B cell (primary cell): ENCODE results near the gene LRRC15. TPM values are rescaled to one million over a fixed set of nuclear protein-coding genes. Genes with fewer than 3 reads are reported as not detected.

Source experiments
- ATAC-seq: fragments of 200-7000 bp; cut with Tn5 transposase; one replicate; pipeline ENCODE4 v1.10.0; 2021; ENCODE audit warnings: low read depth, mild to moderate bottlenecking, moderate number of reproducible peaks, moderate library complexity
- CTCF ChIA-PET: fragments of 350-600 bp; sonication (Branson Sonifier 250); formaldehyde crosslinking; loops from one replicate; lab custom pipeline; 2021; ENCODE audit warnings: antibody characterized with exemption, inconsistent platforms; lab: Charles Lee
- POLR2A ChIA-PET: fragments of 350-600 bp; sonication (Branson Sonifier 250); formaldehyde crosslinking; loops from one replicate; lab custom pipeline; 2021; ENCODE audit warnings: antibody characterized with exemption; lab: Charles Lee
- DNase-seq: peaks from one replicate; pipeline ENCODE4 v3.0.0; 2013
- H2AFZ ChIP-seq: 2 replicates; pipeline ENCODE4 v1.6.1; 2012; ENCODE audit warnings: mild to moderate bottlenecking, low read depth, low read length; ENCODE audit not compliant: insufficient read depth, poor library complexity, severe bottlenecking
- H3K27ac ChIP-seq, 2 donors: 1 replicate in 1 of 2; 2 replicates in 1 of 2; pipeline ENCODE4 v1.5.1; 2012 to 2013; ENCODE audit warnings: low read length in 2 of 2, mild to moderate bottlenecking in 2 of 2, moderate library complexity in 1 of 2
- H3K27me3 ChIP-seq, 4 experiments: fragments of 200-600 bp in 1 of 4; sonication (generic) in 1 of 4; replicated peaks in 1 of 4; 1 replicate in 2 of 4; 2 replicates in 2 of 4; pipeline versions ENCODE4 v1.6.1 to v1.7.0; 2013 to 2016; ENCODE audit warnings: low read length in 3 of 4, mild to moderate bottlenecking in 2 of 4, mixed read lengths in 1 of 4, moderate library complexity in 1 of 4; ENCODE audit not compliant: insufficient read depth in 4 of 4, control insufficient read depth in 3 of 4; ENCODE audit errors: control extremely low read depth in 1 of 4
- H3K36me3 ChIP-seq, 2 experiments: replicated peaks in 1 of 2; 1 replicate in 1 of 2; 2 replicates in 1 of 2; pipeline versions ENCODE4 v1.6.1 to v1.7.1; 2013; ENCODE audit warnings: low read length in 1 of 2; ENCODE audit not compliant: insufficient read depth in 2 of 2, control insufficient read depth in 1 of 2; ENCODE audit errors: control extremely low read depth in 1 of 2, extremely low read depth in 1 of 2
- H3K4me1 ChIP-seq, 2 donors: fragments of 200-600 bp in 1 of 2; sonication (generic) in 1 of 2; 1 replicate in 1 of 2; 2 replicates in 1 of 2; pipeline versions ENCODE4 v1.5.1 to v1.6.1; 2013 to 2017; ENCODE audit warnings: low read length in 2 of 2; ENCODE audit not compliant: control insufficient read depth in 2 of 2, insufficient read depth in 2 of 2
- H3K4me2 ChIP-seq: replicated peaks from 2 replicates; pipeline ENCODE3; 2012; ENCODE audit warnings: mild to moderate bottlenecking, low read depth, low read length; ENCODE audit not compliant: poor library complexity, severe bottlenecking
- H3K4me3 ChIP-seq, 5 experiments: fragments of 200-600 bp in 1 of 5; sonication (generic) in 1 of 5; 1 replicate in 3 of 5; 2 replicates in 2 of 5; pipeline versions ENCODE4 v1.5.1 to v1.7.0; 2011 to 2016; ENCODE audit warnings: low read length in 4 of 5, mild to moderate bottlenecking in 4 of 5, low read depth in 2 of 5, control low read depth in 1 of 5, moderate library complexity in 1 of 5; ENCODE audit not compliant: insufficient read depth in 1 of 5; ENCODE audit errors: control extremely low read depth in 1 of 5, extremely low read depth in 1 of 5
- H3K79me2 ChIP-seq: fragments of 200-600 bp; sonication (generic); one replicate; pipeline ENCODE4 v1.6.0; 2016; ENCODE audit warnings: low read length; ENCODE audit not compliant: control insufficient read depth, insufficient read depth
- H3K9ac ChIP-seq: fragments of 200-600 bp; sonication (generic); 2 replicates; pipeline ENCODE4 v1.6.1; 2017; ENCODE audit warnings: mild to moderate bottlenecking, low read length, moderate library complexity
- H3K9me3 ChIP-seq, 3 donors: one replicate each; pipeline versions ENCODE4 v1.6.1 to v1.7.1; 2013; ENCODE audit warnings: low read length in 2 of 3; ENCODE audit not compliant: control insufficient read depth in 2 of 3, insufficient read depth in 1 of 3; ENCODE audit errors: control extremely low read depth in 1 of 3
- H4K20me1 ChIP-seq: 2 replicates; pipeline ENCODE4 v1.6.0; 2012; ENCODE audit warnings: mild to moderate bottlenecking, low read length; ENCODE audit not compliant: insufficient read depth, control insufficient read depth, poor library complexity, severe bottlenecking
- H3K27ac Mint-ChIP-seq: one replicate; pipeline ENCODE4 v1.8.0; 2021; ENCODE audit warnings: mixed read lengths
- H3K27me3 Mint-ChIP-seq: one replicate; pipeline ENCODE4 v1.8.0; 2021; ENCODE audit warnings: mixed read lengths
- H3K4me1 Mint-ChIP-seq: one replicate; pipeline ENCODE4 v1.8.0; 2021; ENCODE audit warnings: mixed read lengths
- H3K4me3 Mint-ChIP-seq: one replicate; pipeline ENCODE4 v1.8.0; 2021; ENCODE audit warnings: mixed read lengths
- H3K9me3 Mint-ChIP-seq: one replicate; pipeline ENCODE4 v1.8.0; 2022; ENCODE audit warnings: mixed read lengths; ENCODE audit not compliant: insufficient read depth
- EZH2 ChIP-seq: IDR thresholded peaks from 2 replicates; pipeline ENCODE4 v1.6.1; 2012; ENCODE audit warnings: borderline replicate concordance, low read depth, mild to moderate bottlenecking, moderate library complexity, low read length; ENCODE audit not compliant: insufficient read depth, poor library complexity, severe bottlenecking
- WGBS: methylation state at CpG from one replicate; pipeline ENCODE4 v1.1.5; 2013; ENCODE audit warnings: missing lambda C conversion rate; ENCODE audit not compliant: insufficient coverage; 5-methylcytosine and 5-hydroxymethylcytosine counted together
- intact Hi-C: fragments of 100-400 bp; cut with micrococcal nuclease; formaldehyde crosslinking; loops from one replicate; pipeline ENCODE4 v1.10.0; 2022
- polyA plus RNA-seq: library from polyadenylated mRNA; depleted of rRNA; stranded (reverse); fragments of >200 nt; gene quantifications from 2 replicates; pipeline ENCODE4 v1.2.3, GENCODE V29; 2012
- total RNA-seq, 2 donors: library from RNA; stranded (reverse); fragments of 120-200 nt in 1 of 2; gene quantifications; 1 replicate in 1 of 2; 2 replicates in 1 of 2; pipeline versions ENCODE4 v1.2.3 to v1.2.4, GENCODE V29; 2013 to 2022
- TF ChIP-seq, protein P1 (sequence below): fragments of 200-600 bp; IDR thresholded peaks from one replicate; pipeline ENCODE4 v1.8.0; 2022; ENCODE audit warnings: antibody characterized with exemption, mild to moderate bottlenecking

The LRRC15 gene
- total and polyA plus RNA-seq, 2 donors (not counting 1 experiment from before 2014, with no cell fraction given): not detected

DNA sequence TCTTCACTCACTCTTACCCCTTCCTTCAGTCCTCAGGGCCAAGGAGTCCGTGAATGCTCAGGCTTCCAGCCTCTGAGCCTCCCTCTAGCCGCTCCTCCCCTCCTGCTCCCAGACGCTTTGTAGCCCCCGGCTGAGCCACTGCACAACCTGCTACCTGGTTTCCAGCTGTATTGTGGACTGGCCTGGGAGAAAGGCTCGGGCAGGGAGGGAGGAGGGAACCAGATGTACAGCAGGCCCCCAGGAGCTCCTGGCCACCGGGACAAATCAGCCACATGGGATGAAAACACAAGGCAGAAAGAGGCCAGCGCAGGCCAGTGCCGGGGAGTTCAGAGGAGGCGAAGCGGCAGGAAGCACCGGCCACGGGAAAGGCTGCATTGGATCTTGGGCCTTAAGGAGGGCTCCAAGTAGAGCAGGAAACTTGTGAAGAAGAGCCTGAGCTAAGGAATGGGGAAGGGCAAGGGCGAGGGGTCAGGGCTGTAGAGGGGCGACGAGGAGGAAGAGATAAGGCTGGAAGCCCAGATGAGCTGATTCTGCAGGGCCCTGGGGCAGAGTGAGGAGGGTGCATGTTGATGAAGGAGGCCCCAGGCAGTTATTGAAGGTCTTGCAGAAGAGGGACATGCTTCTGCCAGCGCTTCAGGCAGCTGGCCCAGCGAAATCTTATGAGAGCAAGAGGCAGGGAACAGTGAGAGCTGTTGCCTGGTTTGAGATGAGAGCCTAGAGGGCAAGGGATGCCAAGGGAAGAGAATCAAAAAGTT lies 32.8 kb downstream of the LRRC15 start:
- no peak overlapping the region for H3K27ac Mint-ChIP-seq
- intact Hi-C loops: no loop called here
- Histone ChIP-seq H3K79me2 (no peaks in the 10 kb centered on the region), H3K27ac (no peak overlapping the region), H3K4me3 (no peak overlapping the region), H3K4me2 (no peak overlapping the region), H4K20me1 (no peaks in the 10 kb centered on the region), H3K36me3 (no peaks in the 10 kb centered on the region), H3K27me3 (peaks cover 0 to 25% (median 7%) of the 10 kb centered on the region in 4 experiments), H3K9ac (no peak overlapping the region), H3K4me1 (peaks cover 9 to 10% of the 10 kb centered on the region in 2 donors), H2AFZ (no peak overlapping the region), H3K9me3 (no peaks in the 10 kb centered on the region)
- TF ChIP-seq EZH2: no peak
- TF ChIP-seq, protein P1, sequence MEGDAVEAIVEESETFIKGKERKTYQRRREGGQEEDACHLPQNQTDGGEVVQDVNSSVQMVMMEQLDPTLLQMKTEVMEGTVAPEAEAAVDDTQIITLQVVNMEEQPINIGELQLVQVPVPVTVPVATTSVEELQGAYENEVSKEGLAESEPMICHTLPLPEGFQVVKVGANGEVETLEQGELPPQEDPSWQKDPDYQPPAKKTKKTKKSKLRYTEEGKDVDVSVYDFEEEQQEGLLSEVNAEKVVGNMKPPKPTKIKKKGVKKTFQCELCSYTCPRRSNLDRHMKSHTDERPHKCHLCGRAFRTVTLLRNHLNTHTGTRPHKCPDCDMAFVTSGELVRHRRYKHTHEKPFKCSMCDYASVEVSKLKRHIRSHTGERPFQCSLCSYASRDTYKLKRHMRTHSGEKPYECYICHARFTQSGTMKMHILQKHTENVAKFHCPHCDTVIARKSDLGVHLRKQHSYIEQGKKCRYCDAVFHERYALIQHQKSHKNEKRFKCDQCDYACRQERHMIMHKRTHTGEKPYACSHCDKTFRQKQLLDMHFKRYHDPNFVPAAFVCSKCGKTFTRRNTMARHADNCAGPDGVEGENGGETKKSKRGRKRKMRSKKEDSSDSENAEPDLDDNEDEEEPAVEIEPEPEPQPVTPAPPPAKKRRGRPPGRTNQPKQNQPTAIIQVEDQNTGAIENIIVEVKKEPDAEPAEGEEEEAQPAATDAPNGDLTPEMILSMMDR: no peak
- H3K27me3 Mint-ChIP-seq: peaks cover 40% of the 10 kb centered on the region
- ATAC-seq (no peak), DNase-seq (no peak)
- no peak overlapping the region for H3K4me3 Mint-ChIP-seq
- CTCF ChIA-PET: interaction anchor here (0.7 to 6.5 kb wide), 4 partner anchors 8 to 555 kb away, joined by 3 to 112 read pairs (median 24); no protein-coding TSS in a partner anchor
- WGBS: 90% methylated on average over 15 of the region's 17 CpGs
- peaks cover 7% of the 10 kb centered on the region for H3K4me1 Mint-ChIP-seq
- POLR2A ChIA-PET: no interaction called here
- H3K9me3 Mint-ChIP-seq: no peaks in the 10 kb centered on the region

DNA sequence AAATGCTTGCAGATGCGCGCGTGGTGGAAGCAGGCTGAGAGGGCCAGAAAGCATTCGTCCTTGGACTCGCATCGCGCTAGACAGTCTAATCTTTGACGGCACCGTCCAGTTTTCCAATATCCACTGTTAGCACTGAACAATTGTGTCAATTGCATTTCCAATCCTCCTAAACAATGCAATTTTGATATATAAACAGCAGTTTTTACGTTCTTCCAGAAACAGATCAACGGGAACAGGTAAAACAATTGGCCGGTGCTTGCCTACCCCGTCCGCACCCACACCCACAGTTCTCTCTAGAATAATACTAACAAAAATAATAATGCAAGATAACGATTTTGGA lies 35.6 kb downstream of the LRRC15 start:
- Histone ChIP-seq H3K27me3 (peaks cover 0 to 28% (median 7%) of the 10 kb centered on the region in 4 experiments), H3K36me3 (no peaks in the 10 kb centered on the region), H3K9ac (no peak overlapping the region), H4K20me1 (no peaks in the 10 kb centered on the region), H3K4me3 (no peak overlapping the region), H3K4me1 (peaks cover 9 to 10% of the 10 kb centered on the region in 2 donors), H2AFZ (no peak overlapping the region), H3K4me2 (peak overlapping the region; percentile 94), H3K27ac (no peak overlapping the region), H3K79me2 (no peaks in the 10 kb centered on the region), H3K9me3 (no peaks in the 10 kb centered on the region)
- TF ChIP-seq EZH2: no peak
- TF ChIP-seq, protein P1: peak; percentile 65
- H3K4me3 Mint-ChIP-seq: peak overlapping the region; percentile 79
- no peak overlapping the region for H3K27ac Mint-ChIP-seq
- H3K9me3 Mint-ChIP-seq: no peaks in the 10 kb centered on the region
- 12% methylated on average over 10 of the region's 15 CpGs for WGBS
- H3K4me1 Mint-ChIP-seq: peaks cover 7% of the 10 kb centered on the region
- CTCF ChIA-PET: interaction anchor here (0.6 to 6.5 kb wide), 14 partner anchors 10 to 927 kb away, joined by 3 to 112 read pairs (median 4); partner anchors contain the start of gene GP5
- H3K27me3 Mint-ChIP-seq: peaks cover 39% of the 10 kb centered on the region
- no peak for DNase-seq
- intact Hi-C loops: loop anchor here (1.0 kb wide), 3 partner anchors 10 to 260 kb away; no protein-coding TSS in a partner anchor
- ATAC-seq: no peak
- POLR2A ChIA-PET: no interaction called here
